B cell (primary cell): ENCODE measurements around the gene ERBB4.

Source experiments
- EZH2 ChIP-seq: IDR thresholded peaks from 2 replicates; pipeline ENCODE4 v1.6.1; 2012; ENCODE audit warnings: borderline replicate concordance, low read depth, mild to moderate bottlenecking, moderate library complexity, low read length; ENCODE audit not compliant: insufficient read depth, poor library complexity, severe bottlenecking
- TF ChIP-seq, protein P1 (sequence below): fragments of 200-600 bp; IDR thresholded peaks from one replicate; pipeline ENCODE4 v1.8.0; 2022; ENCODE audit warnings: antibody characterized with exemption, mild to moderate bottlenecking

DNA sequence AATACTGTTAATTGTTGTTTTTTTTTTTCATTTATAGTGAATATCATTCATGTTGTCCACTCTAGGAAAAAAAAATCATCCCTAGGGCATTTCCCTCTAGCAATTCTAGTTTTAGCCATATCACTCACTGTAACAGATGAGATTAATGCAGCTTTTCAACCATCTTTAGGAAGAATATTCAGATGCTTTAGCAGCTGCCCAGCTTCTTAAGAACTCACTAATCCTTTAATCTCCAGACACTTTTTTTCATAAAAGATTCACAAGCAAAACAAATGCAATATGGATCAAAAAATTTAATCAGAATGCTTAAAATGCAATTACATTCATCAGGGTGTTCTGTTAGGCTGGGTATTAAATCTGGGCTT, 692.6 kb downstream of the ERBB4 start:
- TF ChIP-seq, protein P1, sequence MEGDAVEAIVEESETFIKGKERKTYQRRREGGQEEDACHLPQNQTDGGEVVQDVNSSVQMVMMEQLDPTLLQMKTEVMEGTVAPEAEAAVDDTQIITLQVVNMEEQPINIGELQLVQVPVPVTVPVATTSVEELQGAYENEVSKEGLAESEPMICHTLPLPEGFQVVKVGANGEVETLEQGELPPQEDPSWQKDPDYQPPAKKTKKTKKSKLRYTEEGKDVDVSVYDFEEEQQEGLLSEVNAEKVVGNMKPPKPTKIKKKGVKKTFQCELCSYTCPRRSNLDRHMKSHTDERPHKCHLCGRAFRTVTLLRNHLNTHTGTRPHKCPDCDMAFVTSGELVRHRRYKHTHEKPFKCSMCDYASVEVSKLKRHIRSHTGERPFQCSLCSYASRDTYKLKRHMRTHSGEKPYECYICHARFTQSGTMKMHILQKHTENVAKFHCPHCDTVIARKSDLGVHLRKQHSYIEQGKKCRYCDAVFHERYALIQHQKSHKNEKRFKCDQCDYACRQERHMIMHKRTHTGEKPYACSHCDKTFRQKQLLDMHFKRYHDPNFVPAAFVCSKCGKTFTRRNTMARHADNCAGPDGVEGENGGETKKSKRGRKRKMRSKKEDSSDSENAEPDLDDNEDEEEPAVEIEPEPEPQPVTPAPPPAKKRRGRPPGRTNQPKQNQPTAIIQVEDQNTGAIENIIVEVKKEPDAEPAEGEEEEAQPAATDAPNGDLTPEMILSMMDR: no peak
- no peak for TF ChIP-seq EZH2
